ENCODE results near the gene SERPINA4.

SERPINA4 gene

GRCh38 chr14:94560751-94561655, at the start of gene SERPINA4:
TSS of gene SERPINA4 (plus strand) at chr14:94561442. CDS start at chr14:94563483, 2,041 bp downstream.
- no peak for DNase-seq

- no peak for DNase-seq
These were observed 46.9 kb upstream of the SERPINA4 start for GRCh38 chr14:94514351-94514750.

GRCh38 chr14:94515426-94515825, 45.8 kb upstream of the SERPINA4 start:
- DNase-seq, result no peak

GRCh38 chr14:94515856-94516255, 45.4 kb upstream of the SERPINA4 start:
- DNase-seq, result no peak

- no peak for DNase-seq
These were observed 44.0 kb upstream of the SERPINA4 start for GRCh38 chr14:94517248-94517640.

- DNase-seq, result no peak
These were observed 43.5 kb upstream of the SERPINA4 start for GRCh38 chr14:94517641-94518257.

GRCh38 chr14:94521375-94522114, 39.7 kb upstream of the SERPINA4 start:
- DNase-seq, result no peak

- DNase-seq, result no peak
These were observed 39.0 kb upstream of the SERPINA4 start for GRCh38 chr14:94522115-94522724.

- no peak for DNase-seq
These were observed 38.0 kb upstream of the SERPINA4 start for GRCh38 chr14:94523265-94523664.

- no peak for DNase-seq
These were observed 37.1 kb upstream of the SERPINA4 start for GRCh38 chr14:94524093-94524492.

- no peak for DNase-seq
These were observed 30.1 kb upstream of the SERPINA4 start for GRCh38 chr14:94531187-94531586.

GRCh38 chr14:94532447-94532846, 28.8 kb upstream of the SERPINA4 start:
- DNase-seq, result no peak

- no peak for DNase-seq
These were observed 25.7 kb upstream of the SERPINA4 start for GRCh38 chr14:94535506-94535905.

GRCh38 chr14:94536836-94537235, 24.4 kb upstream of the SERPINA4 start:
- no peak for DNase-seq

GRCh38 chr14:94538070-94538740, 23.0 kb upstream of the SERPINA4 start:
- DNase-seq, result no peak

- no peak for DNase-seq
These were observed 22.1 kb upstream of the SERPINA4 start for GRCh38 chr14:94539181-94539580.

- DNase-seq, result no peak
These were observed 21.0 kb upstream of the SERPINA4 start for GRCh38 chr14:94540031-94540794.

- DNase-seq, result no peak
These were observed 19.8 kb upstream of the SERPINA4 start for GRCh38 chr14:94541234-94541975.

GRCh38 chr14:94542111-94542810, 19.0 kb upstream of the SERPINA4 start:
- DNase-seq, result no peak

GRCh38 chr14:94542811-94543440, 18.3 kb upstream of the SERPINA4 start:
- no peak for DNase-seq
